AG09309 (cell line): ENCODE results near the gene TNNT2.

Experiments used
- DNase-seq: peaks from one replicate; pipeline ENCODE4 v3.0.0-alpha.2; 2010; ENCODE audit warnings: low read depth
- H3K4me3 ChIP-seq: 2 replicates; pipeline ENCODE4 v1.5.1; 2011; ENCODE audit warnings: mild to moderate bottlenecking, low read depth, low read length, moderate library complexity; ENCODE audit not compliant: control insufficient read depth
- CTCF ChIP-seq: IDR thresholded peaks from 2 replicates; pipeline ENCODE4 v1.5.1; 2011; ENCODE audit warnings: mild to moderate bottlenecking, low read depth, low read length, inconsistent platforms; ENCODE audit not compliant: insufficient read depth, control insufficient read depth; ENCODE audit errors: missing control alignments

TNNT2 gene

DNA sequence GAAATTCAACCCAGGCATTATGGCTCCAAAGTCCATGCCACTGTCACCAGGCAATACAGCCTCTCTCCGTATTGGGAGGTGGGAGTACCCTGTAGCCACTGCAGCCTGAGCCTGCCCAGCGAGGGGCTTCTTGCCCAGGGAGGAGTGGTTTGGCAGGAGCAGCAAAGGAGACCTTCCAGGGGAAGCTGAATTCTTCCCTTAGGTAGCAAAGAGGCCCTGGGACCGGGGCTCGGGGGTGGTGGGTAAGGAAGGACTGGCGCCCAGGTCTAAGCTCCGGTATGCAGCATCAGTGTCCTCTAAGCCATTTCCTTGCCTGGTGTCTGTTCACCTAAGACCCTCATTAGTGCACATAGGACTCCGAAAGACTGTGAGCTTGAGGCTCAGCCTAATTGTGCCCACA lies 17.0 kb downstream of the TNNT2 start:
- no peak for DNase-seq
- TF ChIP-seq CTCF: no peak
- H3K4me3 ChIP-seq: no peak overlapping the region

- DNase-seq: no peak
- TF ChIP-seq CTCF: no peak
- no peak overlapping the region for H3K4me3 ChIP-seq
These were observed 17.6 kb downstream of the TNNT2 start for GRCh38 chr1:201359873-201360210.

DNA sequence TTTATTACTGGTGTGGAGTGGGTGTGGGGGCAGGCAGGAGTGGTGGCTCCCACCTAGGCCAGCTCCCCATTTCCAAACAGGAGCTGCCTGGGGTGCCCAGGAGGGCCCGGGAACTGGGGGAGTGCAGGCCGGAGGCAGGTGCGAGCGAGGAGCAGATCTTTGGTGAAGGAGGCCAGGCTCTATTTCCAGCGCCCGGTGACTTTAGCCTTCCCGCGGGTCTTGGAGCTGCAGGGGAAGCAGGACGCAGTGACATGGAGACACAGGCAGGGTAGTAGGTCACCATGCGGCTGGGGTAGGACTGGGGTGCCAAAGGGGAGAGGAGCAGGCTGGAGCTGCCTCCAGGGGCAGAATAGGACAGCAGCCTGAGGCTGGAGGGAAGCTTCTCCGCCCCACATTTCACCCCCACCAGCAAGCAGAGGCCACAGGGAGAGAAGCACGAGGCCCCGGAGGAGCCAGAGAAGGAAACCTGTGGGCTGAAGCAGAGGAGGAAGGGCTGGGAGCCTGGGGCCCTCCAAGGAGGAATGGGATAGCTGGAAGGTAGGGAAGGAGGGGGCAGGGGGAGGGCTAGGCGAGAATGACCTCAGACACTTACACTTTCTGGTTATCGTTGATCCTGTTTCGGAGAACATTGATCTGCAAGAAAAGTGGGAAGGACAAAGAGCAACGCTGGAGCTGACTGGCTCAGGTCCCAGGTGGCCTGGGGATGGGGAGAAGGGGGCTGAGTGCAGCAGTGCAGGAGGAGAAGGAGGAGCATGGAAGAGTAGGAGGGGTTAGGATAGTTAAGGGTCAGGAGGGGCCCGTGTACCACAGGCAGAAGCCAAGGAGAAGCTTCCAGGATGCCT lies 18.2 kb downstream of the TNNT2 start:
- TF ChIP-seq CTCF: no peak
- no peak for DNase-seq
- no peak overlapping the region for H3K4me3 ChIP-seq

DNA sequence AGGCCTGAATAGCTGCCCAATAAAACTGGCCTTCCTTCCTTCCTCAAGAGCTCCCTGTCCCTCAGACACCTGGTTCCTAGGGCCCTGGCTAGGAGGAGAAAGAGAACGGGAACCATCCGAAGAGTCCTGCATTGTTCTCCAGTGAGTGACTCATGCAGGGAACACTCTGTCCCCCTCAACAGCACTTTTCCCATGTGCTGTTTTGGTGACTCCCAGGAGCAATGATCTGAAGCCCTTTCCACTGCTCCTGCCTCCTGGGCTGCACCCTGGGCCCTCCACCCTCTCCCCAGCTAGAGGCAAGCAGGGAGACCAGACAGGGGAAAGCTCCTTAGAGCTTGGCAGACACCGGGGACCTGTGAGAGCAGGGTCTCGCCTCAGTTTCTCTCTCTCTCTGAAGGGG lies 18.9 kb downstream of the TNNT2 start:
- TF ChIP-seq CTCF: no peak
- H3K4me3 ChIP-seq: no peak overlapping the region
- DNase-seq: no peak

DNA sequence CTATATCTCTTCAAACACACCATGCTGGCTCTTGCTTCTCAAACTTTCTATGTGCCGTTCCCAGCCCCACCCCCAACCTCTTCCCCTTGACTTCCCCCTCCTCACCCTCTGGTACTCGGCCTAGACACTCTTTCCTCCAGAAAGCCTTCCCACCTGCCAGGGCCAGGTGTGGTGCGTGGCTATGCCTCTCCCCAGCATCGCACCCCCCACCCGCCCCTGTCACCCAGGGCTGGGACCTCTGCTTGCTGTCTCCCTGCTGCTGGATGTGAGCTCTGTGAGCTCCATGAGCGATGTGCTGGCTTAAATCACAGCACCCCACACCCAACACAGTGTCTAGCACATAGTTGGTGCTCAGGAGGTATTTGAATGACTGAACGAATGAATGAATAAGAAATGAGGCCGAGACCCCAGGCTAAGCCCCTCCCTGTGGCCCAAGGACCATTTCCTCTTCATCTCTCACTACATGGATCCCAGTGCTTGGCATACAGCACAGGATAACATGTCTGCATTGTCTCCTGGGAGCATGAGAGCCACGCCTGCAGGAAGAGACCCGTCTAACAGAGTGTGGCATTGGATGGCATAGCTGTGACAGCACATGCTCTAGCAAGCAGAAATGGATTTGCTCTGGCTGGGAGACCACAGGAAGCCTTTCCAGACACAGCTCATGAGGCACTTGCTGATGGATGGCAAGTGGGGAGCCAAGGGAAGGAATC lies 19.7 kb downstream of the TNNT2 start:
- TF ChIP-seq CTCF: no peak
- DNase-seq: no peak

DNA sequence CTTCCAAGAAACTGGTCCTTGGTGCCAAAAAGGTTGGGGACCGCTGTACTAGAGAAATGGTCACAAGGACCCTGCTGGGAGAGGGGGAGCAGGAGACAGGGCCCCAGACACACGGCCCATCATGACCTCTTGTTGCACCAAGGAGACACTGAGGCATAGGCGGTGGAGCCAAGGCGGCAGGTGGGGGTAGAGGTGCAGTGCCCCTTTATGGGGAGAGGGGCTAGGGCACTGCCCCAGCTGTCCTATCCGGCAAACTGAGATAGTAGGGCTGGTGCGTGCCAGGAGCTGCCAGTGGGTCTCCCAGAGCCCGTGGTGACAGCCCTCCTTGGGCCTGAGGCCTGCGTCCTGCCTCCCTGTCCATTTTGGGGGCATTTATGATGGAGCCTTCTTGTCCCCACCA lies 20.3 kb downstream of the TNNT2 start:
- no peak overlapping the region for H3K4me3 ChIP-seq
- TF ChIP-seq CTCF: no peak
- no peak for DNase-seq

More for the DNA sequence above, 19.7 kb downstream of the TNNT2 start:
- H3K4me3 ChIP-seq: no peak overlapping the region
